Gastroesophageal sphincter (tissue), 3 donors: Measurements from ENCODE around the gene IL3.

ENCODE experiments used
- POLR2A ChIP-seq, 2 donors: fragments of 450-650 bp; IDR thresholded peaks; one replicate each; pipeline ENCODE4 v1.6.1; 2017; ENCODE audit warnings: antibody characterized with exemption in 2 of 2, mild to moderate bottlenecking in 2 of 2, moderate library complexity in 1 of 2
- TF ChIP-seq, protein P1 (sequence below), 4 experiments: fragments of 200-600 bp in 2 of 4; fragments of 450-650 bp in 2 of 4; sonication (generic) in 1 of 4; IDR thresholded peaks; one replicate each; pipeline ENCODE4 v1.5.1; 2017 to 2019; ENCODE audit warnings: antibody characterized with exemption in 4 of 4, mild to moderate bottlenecking in 2 of 4, moderate library complexity in 2 of 4

DNA sequence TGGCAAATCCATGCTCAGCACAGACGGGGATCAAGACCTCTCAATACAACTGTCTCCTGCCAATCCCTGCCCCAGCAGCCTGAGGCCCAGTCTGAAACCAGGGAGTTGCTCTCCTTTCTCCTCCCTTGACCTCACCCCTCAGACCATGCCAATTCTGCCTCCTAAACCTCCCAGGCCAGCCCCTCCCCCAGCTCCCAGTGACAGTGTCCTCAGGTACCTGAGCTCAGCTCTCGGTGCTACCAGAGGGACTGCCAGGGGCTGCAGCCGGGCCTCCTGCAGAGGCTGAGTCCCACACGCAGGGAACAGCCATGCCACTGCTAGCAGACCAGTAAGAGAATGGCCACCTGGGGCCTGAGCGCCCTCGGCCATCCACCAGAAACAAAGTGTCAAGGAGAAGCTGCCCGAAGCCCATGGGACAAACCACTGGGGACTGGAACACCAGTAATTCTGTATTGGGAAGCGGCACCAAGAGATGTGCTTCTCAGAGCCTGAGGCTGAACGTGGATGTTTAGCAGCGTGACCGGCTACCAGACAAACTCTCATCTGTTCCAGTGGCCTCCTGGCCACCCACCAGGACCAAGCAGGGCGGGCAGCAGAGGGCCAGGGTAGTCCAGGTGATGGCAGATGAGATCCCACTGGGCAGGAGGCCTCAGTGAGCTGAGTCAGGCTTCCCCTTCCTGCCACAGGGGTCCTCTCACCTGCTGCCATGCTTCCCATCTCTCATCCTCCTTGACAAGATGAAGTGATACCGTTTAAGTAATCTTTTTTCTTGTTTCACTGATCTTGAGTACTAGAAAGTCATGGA is 557 bp upstream of the IL3 start:
- TF ChIP-seq, protein P1, sequence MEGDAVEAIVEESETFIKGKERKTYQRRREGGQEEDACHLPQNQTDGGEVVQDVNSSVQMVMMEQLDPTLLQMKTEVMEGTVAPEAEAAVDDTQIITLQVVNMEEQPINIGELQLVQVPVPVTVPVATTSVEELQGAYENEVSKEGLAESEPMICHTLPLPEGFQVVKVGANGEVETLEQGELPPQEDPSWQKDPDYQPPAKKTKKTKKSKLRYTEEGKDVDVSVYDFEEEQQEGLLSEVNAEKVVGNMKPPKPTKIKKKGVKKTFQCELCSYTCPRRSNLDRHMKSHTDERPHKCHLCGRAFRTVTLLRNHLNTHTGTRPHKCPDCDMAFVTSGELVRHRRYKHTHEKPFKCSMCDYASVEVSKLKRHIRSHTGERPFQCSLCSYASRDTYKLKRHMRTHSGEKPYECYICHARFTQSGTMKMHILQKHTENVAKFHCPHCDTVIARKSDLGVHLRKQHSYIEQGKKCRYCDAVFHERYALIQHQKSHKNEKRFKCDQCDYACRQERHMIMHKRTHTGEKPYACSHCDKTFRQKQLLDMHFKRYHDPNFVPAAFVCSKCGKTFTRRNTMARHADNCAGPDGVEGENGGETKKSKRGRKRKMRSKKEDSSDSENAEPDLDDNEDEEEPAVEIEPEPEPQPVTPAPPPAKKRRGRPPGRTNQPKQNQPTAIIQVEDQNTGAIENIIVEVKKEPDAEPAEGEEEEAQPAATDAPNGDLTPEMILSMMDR (IDR thresholded peaks at IDR 0.05) = no peak
- no peak for TF ChIP-seq POLR2A (IDR thresholded peaks at IDR 0.05)
